ENCODE measurements around the gene EHF.

DNA sequence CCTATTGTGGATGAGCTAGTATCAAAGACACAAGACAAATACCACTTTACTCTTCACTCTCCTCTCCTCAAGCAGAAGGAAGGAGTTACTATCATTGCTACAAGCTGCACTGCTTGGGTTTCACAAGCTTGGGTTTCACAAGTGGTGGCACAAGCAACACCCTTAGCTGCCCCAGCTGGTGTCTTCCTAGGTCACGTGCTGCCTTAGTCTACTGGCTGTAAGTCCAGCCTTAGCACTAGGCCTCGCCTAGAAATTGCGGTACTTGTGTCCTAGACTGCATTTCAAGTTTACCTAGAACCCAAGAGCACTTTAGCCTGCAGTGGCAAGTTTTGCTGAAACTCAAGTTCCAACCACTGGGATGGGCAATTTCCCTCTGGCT lies 86.6 kb downstream of the EHF start:
- TF ChIP-seq CTCF (IDR thresholded peaks at IDR 0.05): no peak
- TF ChIP-seq, protein P1, sequence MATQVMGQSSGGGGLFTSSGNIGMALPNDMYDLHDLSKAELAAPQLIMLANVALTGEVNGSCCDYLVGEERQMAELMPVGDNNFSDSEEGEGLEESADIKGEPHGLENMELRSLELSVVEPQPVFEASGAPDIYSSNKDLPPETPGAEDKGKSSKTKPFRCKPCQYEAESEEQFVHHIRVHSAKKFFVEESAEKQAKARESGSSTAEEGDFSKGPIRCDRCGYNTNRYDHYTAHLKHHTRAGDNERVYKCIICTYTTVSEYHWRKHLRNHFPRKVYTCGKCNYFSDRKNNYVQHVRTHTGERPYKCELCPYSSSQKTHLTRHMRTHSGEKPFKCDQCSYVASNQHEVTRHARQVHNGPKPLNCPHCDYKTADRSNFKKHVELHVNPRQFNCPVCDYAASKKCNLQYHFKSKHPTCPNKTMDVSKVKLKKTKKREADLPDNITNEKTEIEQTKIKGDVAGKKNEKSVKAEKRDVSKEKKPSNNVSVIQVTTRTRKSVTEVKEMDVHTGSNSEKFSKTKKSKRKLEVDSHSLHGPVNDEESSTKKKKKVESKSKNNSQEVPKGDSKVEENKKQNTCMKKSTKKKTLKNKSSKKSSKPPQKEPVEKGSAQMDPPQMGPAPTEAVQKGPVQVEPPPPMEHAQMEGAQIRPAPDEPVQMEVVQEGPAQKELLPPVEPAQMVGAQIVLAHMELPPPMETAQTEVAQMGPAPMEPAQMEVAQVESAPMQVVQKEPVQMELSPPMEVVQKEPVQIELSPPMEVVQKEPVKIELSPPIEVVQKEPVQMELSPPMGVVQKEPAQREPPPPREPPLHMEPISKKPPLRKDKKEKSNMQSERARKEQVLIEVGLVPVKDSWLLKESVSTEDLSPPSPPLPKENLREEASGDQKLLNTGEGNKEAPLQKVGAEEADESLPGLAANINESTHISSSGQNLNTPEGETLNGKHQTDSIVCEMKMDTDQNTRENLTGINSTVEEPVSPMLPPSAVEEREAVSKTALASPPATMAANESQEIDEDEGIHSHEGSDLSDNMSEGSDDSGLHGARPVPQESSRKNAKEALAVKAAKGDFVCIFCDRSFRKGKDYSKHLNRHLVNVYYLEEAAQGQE (IDR thresholded peaks at IDR 0.05; ENCODE audit: insufficient read depth in 1 of 2, low read depth in 2 of 2, low read length in 1 of 2): no peak
- no peak for TF ChIP-seq TCF7L2 (IDR thresholded peaks at IDR 0.05; ENCODE audit: low read depth, low read length)
- TF ChIP-seq POLR2AphosphoS5 (IDR thresholded peaks at IDR 0.05; ENCODE audit: low read depth, low read length): no peak
- no peak for TF ChIP-seq SIN3A (IDR thresholded peaks at IDR 0.05; ENCODE audit: borderline replicate concordance, insufficient read depth, low read depth, low read length)
